GM12865 (cell line): ENCODE measurements around the gene TNRC6B.

Experiments used
- DNase-seq: peaks from one replicate; pipeline ENCODE4 v3.0.0; 2010; ENCODE audit warnings: low read depth
- H3K4me3 ChIP-seq: 2 replicates; pipeline ENCODE4 v1.5.1; 2011; ENCODE audit warnings: mild to moderate bottlenecking, low read depth, low read length, control low read depth
- TF ChIP-seq, protein P1 (sequence below): IDR thresholded peaks from 2 replicates; pipeline ENCODE4 v1.5.1; 2011; ENCODE audit warnings: low read length, control low read depth, low read depth, inconsistent platforms; ENCODE audit not compliant: insufficient read depth; ENCODE audit errors: missing control alignments

TNRC6B gene

DNA sequence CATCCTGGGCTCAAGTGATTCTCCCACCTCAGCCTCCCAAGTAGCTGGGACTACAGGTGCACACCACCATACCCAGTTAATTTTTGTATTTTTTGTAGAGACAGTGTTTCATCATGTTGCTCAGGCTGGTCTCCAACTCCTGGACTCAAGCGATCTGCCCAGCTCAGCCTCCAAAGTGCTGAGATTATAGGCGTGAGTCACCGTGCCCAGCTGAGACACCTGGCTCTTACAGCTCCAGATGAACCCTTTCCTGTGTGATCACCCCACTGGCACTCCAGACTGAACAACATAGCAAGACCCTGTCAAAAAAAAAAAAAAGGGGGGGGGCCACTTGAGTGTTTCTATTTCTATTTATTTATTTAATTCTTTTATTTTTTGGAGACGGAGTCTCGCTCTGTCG lies 167.5 kb downstream of the TNRC6B start:
- TF ChIP-seq, protein P1, sequence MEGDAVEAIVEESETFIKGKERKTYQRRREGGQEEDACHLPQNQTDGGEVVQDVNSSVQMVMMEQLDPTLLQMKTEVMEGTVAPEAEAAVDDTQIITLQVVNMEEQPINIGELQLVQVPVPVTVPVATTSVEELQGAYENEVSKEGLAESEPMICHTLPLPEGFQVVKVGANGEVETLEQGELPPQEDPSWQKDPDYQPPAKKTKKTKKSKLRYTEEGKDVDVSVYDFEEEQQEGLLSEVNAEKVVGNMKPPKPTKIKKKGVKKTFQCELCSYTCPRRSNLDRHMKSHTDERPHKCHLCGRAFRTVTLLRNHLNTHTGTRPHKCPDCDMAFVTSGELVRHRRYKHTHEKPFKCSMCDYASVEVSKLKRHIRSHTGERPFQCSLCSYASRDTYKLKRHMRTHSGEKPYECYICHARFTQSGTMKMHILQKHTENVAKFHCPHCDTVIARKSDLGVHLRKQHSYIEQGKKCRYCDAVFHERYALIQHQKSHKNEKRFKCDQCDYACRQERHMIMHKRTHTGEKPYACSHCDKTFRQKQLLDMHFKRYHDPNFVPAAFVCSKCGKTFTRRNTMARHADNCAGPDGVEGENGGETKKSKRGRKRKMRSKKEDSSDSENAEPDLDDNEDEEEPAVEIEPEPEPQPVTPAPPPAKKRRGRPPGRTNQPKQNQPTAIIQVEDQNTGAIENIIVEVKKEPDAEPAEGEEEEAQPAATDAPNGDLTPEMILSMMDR = no peak
- H3K4me3 ChIP-seq = peak overlapping the region; percentile 90
- DNase-seq = peak; percentile 53

- peak overlapping the region; percentile 90 for H3K4me3 ChIP-seq
- peak; percentile 68 for DNase-seq
- TF ChIP-seq, protein P1 = no peak
Measured at GRCh38 chr22:40345815-40346184, 168.1 kb downstream of the TNRC6B start.

- DNase-seq = peak; percentile 91
- TF ChIP-seq, protein P1 = no peak
- H3K4me3 ChIP-seq = peak within 1 kb of the TSS; percentile 90
Measured at GRCh38 chr22:40346185-40347118, 168.7 kb downstream of the TNRC6B start, which contains the start of gene ADSL. Gene ADSL (plus strand): TSS chr22:40346500. CDS start chr22:40346559, 59 bp downstream.

GRCh38 chr22:40347300-40347699 lies 169.6 kb downstream of the TNRC6B start:
- TF ChIP-seq, protein P1 = no peak
- no peak for DNase-seq
- peak overlapping the region; percentile 90 for H3K4me3 ChIP-seq

DNA sequence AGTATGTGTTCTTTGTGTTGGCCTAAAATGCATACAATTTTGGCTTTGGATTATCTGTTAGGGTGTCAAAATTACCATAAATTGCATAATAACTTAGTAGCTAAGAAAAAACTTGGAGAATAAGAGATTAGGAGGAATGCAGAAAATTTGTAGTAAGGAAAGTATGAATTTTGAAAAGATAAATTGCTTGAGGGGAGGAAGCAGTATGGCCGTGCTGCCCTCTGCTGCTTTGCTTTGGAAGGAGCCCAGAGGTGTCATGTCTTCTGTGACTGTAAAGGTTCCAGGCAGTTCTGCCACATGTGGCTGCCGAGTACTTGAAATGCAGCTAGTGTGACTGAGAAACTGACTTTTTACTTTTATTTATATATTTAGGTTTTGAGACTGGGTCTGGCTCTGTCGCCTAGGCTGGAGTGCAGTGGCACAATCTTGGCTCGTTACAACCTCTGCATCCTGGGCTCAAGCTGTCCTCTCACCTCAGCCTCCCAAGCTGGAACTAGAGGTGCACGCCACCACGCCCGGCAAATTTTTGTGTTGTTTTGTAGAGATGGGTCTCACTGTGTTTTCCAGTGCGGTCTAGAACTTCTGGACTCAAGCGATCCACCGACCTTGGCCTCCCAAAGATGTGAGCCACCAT lies 170.4 kb downstream of the TNRC6B start:
- H3K4me3 ChIP-seq = peak overlapping the region; percentile 90
- TF ChIP-seq, protein P1 = peak; percentile 83
- DNase-seq = peak; percentile 78

DNA sequence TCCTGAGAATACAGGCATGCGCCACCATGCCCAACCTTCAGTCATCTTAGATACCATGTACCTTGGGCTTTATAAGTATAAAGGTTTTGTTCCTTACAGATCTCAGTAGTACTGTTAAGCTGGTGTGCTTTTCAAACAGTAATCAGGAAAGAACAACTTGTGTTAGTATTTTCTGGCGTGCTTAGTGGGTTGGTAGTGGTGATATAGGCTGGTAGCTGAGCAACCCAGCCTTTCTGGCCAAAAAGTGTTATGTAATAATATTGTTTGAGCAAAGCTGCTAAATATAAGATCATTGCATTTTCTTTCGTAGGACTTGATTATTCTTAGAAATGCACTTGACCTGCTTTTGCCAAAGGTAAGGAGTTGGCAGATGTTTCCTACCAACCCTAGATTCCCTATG lies 175.0 kb downstream of the TNRC6B start:
- DNase-seq = no peak
- H3K4me3 ChIP-seq = no peak overlapping the region
- TF ChIP-seq, protein P1 = no peak
